Sigmoid colon (tissue), 4 donors: ENCODE results near the gene PDGFD.

ENCODE experiments used
- CTCF ChIP-seq, 4 experiments: fragments of 450-650 bp in 3 of 4; fragments of 200-600 bp in 1 of 4; IDR thresholded peaks; one replicate each; pipeline ENCODE4 v1.5.1; 2016 to 2019; ENCODE audit warnings: antibody characterized with exemption in 4 of 4, mild to moderate bottlenecking in 3 of 4, moderate library complexity in 2 of 4
- EP300 ChIP-seq, 4 donors: sonication (generic); formaldehyde crosslinking; IDR thresholded peaks; one replicate each; pipeline ENCODE4 v1.6.1; 2017; ENCODE audit warnings: antibody characterized with exemption in 4 of 4
- POLR2A ChIP-seq, 2 donors: fragments of 450-650 bp; IDR thresholded peaks; one replicate each; pipeline ENCODE4 v1.6.1; 2016; ENCODE audit warnings: antibody characterized with exemption in 2 of 2, mild to moderate bottlenecking in 2 of 2, moderate library complexity in 2 of 2
- POLR2AphosphoS5 ChIP-seq, 4 donors: sonication (generic); formaldehyde crosslinking; IDR thresholded peaks; one replicate each; pipeline ENCODE4 v1.6.1; 2017; ENCODE audit warnings: antibody characterized with exemption in 4 of 4

GRCh38 chr11:104161751-104162450 lies 2.0 kb downstream of the PDGFD start:
- TF ChIP-seq CTCF (IDR thresholded peaks at IDR 0.05) (no peak), POLR2AphosphoS5 (IDR thresholded peaks at IDR 0.05) (no peak), POLR2A (IDR thresholded peaks at IDR 0.05) (no peak), EP300 (IDR thresholded peaks at IDR 0.05) (no peak)
